H1 (cell line): ENCODE measurements around the gene SH3RF2. TPM values are rescaled to one million over a fixed set of nuclear protein-coding genes. Genes with fewer than 3 reads are reported as not detected.

Experiments used
- CHD7 ChIP-seq: fragments of 300-600 bp; sonication (generic); IDR thresholded peaks from 2 replicates; pipeline ENCODE4 v1.7.1; 2012; ENCODE audit warnings: low read length, moderate library complexity, mild to moderate bottlenecking, inconsistent platforms; ENCODE audit not compliant: insufficient replicate concordance
- CTCF ChIP-seq, 3 experiments: IDR thresholded peaks; 1 replicate in 2 of 3; 2 replicates in 1 of 3; pipeline versions ENCODE4 v1.5.1 to v1.6.1; 2011; ENCODE audit warnings: low read length in 3 of 3, mild to moderate bottlenecking in 3 of 3, inconsistent platforms in 2 of 3, low read depth in 1 of 3, moderate library complexity in 1 of 3; ENCODE audit not compliant: insufficient read depth in 1 of 3; ENCODE audit errors: control extremely low read depth in 1 of 3
- GTF2F1 ChIP-seq: IDR thresholded peaks from 2 replicates; pipeline ENCODE4 v1.6.1; 2012; ENCODE audit warnings: low read depth, low read length, improper control_type of control experiment, borderline replicate concordance
- RFX5 ChIP-seq: IDR thresholded peaks from 2 replicates; pipeline ENCODE4 v1.6.1; 2011; ENCODE audit warnings: low read depth, low read length, improper control_type of control experiment, borderline replicate concordance
- SIN3A ChIP-seq, 2 experiments: IDR thresholded peaks in 1 of 2; conservative IDR thresholded peaks in 1 of 2; 2 replicates each; pipeline ENCODE4 v1.6.1; 2011 to 2012; ENCODE audit warnings: low read length in 2 of 2, improper control_type of control experiment in 1 of 2, low read depth in 1 of 2, mild to moderate bottlenecking in 1 of 2
- polyA plus RNA-seq, 7 experiments: library from polyadenylated mRNA; depleted of rRNA in 3 of 7; stranded (reverse) in 5 of 7; unstranded in 2 of 7; fragments of >200 nt in 5 of 7; fragments of 200-250 nt in 2 of 7; gene quantifications; 1 replicate in 5 of 7; 2 replicates in 1 of 7; 4 replicates in 1 of 7; pipeline versions ENCODE4 v1.2.1 to v1.2.3, GENCODE V29; 2011 to 2013; ENCODE audit warnings: missing spikeins in 2 of 7, mixed read lengths in 2 of 7
- total RNA-seq: library from RNA; stranded (reverse); fragmentation: NEBNext Ultra II Directional; extraction: Animal tissue kit (Norgen Biotek cat#: 25700); gene quantifications from 2 replicates; pipeline ENCODE4 v1.2.1, GENCODE V29; 2021

Gene SH3RF2
- total and polyA plus RNA-seq, 2 of the 8 experiments (the other 6 are each of a cell fraction or from before 2014, with no cell fraction given) = 0.80 to 0.95 TPM

DNA sequence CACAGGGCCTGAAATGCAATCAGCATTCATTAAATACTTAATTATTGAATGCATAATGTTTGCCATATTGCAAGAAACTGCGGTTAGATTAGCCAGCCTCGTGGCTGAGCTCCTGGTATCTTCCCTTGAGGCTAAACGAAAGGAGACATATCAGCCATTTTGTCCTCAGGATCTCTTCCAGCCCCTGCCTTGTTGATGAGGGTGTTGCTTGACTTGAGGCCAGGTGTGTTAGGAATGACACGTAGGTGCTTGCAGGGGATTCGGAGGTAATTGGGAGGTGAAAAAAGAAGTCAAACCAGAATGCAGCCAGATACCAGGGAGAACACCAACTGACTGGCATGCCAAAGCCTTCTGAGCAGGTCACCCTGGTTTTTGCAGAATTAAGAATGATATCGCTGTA is 12.5 kb downstream of the SH3RF2 start (continued):
- TF ChIP-seq CTCF (IDR thresholded peaks at IDR 0.05; ENCODE audit: control extremely low read depth in 1 of 3, insufficient read depth in 1 of 3, low read depth in 1 of 3, low read length in 3 of 3) (no peak), GTF2F1 (no peak), SIN3A (conservative IDR thresholded peaks at IDR 0.05 in 1 of 2, IDR thresholded peaks at IDR 0.05 in 1 of 2; ENCODE audit: low read depth in 1 of 2, low read length in 2 of 2) (no peak), RFX5 (no peak), CHD7 (no peak)
